ENCODE results near the gene TENM3.
"Not testable (repeated sequence)": the region's sequence is repeated elsewhere in the genome, so short reads cannot be mapped to it uniquely, and the experiment has no call there.

TENM3 gene

DNA sequence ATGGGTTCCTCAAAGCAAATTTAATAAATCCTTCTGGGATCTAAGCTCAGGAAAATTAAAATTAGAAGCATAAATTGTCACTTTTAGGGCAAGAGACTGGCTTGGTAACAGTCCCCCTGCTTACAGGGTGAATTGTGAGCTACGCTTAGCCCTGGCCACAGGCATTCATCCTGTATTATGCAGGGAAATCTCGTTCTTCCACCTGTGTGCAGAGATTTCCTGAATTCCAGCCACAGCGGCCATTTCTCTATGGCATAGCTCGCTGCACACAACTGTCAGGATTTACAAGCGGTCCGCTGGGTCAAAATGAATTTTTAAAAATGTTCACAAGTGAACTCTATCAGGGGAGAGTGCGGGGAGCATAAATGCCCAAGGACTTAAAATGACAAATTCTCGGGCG, 562.1 kb downstream of the TENM3 start:
- no peak for DNase-seq (ENCODE audit: low read depth in 2 of 2, low spot score in 1 of 2)

DNA sequence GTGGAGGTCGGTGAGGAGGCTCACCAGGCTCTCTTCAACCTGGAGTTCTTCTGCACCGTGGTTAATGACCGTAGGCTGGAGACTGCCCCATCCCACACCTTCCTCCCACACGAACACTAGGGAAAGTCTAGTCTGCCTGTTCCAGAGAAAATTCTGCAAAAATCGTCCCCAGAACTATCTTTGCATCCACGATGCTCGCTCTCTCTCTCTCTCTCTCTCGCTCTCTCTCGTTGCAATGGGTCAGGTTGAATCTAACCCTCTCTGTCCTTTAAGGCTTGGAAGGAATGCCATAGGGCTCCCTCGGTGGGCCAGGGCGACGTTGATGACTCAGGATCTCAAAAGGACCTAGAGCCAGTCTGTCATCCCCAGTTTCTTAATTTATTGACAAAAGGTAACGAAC, 562.5 kb downstream of the TENM3 start:
- no peak for DNase-seq (ENCODE audit: low read depth in 2 of 2, low spot score in 1 of 2)

DNA sequence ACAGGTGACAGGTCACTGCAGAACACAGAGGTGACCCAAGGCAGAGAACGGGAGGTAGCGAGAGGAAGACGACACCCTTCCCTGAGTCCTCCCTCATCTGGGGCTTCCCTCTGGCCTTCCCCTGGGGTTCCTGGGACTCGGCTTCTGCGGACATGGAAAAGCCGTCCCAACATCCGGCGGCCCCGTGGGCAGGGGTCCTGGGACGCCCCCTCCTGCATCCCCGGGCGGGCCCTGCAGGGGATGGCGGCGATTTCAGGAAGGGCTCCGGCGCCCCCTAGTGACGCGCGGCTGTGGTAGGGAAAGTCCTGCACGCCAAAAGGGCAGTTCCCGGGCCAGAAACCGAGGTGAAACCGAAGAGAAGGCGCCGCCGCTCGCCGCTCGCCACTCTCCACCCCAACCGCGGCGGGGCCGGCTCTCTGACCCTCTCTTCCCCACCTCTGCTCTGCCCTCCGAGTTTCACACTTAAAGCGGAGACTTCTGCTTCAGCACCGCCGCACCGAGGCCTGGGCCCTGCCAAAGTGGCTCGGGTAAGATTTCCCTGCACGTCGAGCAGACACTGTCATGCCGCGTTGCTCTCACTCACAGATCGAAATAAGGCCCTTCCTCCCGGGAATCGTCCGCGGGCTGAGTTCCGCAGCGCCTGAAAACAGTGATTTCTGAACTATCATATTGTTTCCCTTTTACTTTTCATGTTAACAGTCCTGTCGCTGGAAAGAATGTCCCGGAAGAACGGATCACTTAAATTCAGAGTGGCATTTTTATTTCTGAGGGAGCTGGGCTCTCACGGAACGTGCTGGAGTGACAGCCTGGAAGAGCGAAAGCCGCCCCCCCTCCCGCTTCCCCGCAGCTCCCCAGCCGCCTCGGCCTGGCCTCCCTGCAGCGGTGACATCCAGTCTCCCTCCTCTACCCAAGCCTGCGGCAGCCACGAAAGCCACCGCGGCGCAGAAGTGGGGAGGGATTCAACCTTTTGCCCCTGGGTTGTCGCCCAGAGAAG, 563.4 kb downstream of the TENM3 start:
- DNase-seq (ENCODE audit: low read depth in 2 of 2, low spot score in 1 of 2) = peak in 1 of 2 donors; percentile 38

DNA sequence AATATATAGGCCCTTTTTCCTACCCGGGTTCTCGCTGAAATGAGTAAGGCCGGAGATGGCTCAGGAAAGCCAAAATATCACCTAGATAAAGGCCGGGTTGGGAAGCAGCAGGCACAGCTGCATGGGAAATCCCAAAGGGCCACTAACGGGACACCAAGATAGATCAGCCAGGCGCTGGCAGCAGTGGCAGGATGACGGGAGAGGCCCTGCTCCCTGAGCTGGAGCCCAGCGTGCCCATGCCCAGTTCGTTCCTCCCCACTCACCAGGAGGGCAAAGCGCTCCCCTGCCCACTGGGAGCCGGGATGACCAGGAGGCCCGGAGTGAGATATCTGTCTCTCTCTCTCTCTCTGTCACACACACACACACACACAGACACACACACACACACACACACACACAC, 564.1 kb downstream of the TENM3 start:
- no peak for DNase-seq (ENCODE audit: low read depth in 2 of 2, low spot score in 1 of 2)

DNA sequence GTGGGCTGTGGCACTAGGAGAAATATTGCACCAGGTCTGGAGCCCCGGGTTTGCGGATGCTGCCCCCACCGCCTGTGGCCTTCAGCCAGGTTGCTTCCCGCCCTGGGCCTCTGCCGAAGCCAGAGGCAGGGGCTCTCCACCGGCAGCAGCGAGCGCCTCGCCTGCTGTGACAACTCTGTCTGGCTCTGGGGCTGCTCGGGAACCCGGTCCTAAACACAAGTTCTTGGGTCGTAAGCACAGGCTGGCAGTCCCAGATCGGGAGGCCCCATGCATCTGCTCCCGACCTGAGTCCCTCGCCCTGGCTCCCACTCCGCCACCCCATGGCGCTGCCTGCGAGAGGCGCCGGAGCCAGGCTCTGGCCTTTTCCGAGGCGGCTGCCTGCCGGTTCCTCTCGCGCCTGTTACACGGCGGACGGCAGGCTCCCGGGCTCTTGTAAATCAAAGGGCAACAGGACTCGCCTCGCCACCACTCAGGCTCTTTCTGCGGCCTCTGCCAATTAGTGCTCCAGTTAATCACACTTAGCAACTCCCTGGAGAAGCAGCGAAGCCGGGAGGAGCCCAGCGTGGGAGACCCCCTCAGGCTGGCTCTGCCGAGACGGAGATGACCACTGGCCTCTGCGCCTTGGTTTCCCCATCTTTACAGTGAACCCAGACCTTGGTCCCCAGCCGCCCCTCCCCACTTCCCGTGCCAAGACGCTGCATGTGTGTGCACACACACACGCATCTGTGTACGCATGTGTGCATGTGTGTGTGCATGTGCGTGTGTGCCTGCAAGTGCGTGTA, 564.8 kb downstream of the TENM3 start:
- DNase-seq (ENCODE audit: low read depth in 2 of 2, low spot score in 1 of 2) = no peak

DNA sequence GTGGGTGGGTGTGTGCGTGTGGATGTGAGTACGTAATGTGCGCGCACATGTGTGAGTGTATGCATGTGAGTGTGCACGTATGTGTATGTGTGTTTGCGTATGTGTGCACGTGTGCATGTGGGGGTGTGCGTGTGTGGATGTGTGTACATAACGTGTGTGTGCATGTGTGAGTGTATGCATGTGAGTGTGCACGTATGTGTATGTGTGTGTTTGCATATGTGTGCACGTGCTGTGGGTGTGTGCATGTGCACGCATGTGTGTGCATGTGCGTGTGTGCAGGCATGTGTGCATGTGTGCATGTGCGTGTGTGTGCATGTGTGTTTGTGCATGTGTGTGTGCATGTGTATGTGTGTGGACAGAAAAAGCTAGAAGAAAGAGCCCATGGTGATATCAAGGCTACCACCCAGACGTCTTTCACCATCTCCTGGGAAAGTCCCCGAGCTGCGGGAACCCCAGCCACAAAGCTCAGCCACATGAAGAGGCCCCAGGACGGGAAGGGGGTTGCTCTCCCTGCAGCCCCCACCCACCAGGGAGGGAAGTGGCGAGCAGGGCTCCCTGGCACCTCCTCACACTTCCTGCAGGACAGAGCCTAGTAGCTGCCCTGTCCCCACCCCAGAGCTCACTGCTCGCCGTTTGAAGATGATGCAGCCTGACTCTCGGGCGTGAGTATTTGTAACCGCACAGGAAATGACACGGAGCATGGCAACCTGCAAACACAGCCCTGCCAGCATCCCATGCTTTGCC, 565.6 kb downstream of the TENM3 start:
- peak in 1 of 2 donors; percentile 15 for DNase-seq (ENCODE audit: low read depth in 2 of 2, low spot score in 1 of 2)

DNA sequence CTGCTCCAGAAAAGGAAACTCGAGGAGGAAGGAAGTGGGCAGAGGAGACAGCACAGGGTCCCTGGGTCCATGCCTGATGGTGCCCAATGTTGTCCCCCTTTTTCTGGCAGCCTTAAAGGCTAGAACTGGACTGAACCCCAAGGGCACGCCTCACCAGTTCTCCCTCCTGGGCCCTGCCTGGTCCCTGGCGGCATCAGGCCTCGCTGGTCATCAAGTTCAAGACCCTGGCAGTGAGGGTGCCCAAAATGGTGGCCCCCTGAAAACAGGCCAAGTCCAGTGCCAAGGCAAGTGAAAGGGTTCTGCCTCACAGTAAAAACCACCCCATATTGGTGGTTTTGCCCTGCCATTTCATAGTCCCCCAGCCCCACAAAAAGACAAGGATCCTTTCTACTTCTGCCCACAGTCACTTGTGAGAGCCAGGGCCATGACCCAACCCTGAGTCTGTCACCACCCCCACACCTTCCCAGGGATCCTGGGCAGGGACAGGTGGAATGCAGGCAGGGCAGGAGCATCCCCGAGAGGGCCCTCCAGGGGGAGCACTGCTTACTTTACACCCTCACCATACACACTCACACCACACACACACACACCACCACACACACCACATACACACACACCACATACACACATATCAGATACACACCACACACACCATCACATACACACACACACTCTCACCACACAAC, 566.4 kb downstream of the TENM3 start:
- DNase-seq (ENCODE audit: low read depth in 2 of 2, low spot score in 1 of 2) = no peak

DNA sequence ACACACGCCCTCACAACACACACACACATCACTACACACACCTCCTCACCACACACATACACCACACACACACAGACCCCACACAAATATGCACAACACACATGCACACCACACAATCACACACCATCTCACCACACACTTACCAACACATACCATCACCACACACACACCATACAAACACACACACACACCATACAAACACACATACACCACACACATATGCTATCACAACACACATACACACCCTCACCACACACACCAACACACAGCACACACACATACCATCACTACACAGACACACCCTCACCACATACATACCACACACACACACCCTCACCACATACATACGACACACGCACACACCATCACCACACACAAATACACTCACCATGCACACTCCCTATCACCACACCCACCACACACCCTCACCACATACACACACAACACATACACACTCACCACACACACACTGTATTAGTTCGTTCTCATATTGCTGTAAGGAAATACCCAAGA, 567.0 kb downstream of the TENM3 start:
- no peak for DNase-seq (ENCODE audit: low read depth in 2 of 2, low spot score in 1 of 2)

DNA sequence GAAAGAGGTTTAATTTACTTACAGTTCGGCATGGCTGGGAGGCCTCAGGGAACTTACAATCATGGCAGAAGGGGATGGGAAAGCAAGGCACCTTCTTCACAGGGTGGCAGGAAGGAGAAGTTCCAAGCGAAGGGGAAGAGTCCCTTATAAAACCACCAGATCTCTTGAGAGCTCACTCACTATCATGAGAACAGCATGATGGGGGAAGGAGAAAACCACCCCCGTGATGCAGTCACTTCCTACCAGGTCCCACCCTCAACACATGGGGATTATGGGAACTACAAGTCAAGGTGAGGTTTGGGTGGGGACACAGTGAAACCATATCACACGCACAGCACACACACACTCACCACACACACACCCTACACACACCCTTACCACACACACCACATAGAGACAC, 569.7 kb downstream of the TENM3 start:
- no peak for DNase-seq (ENCODE audit: low read depth in 2 of 2, low spot score in 1 of 2)

GRCh38 chr4:182814065-182814464, 570.9 kb downstream of the TENM3 start:
- not testable (repeated sequence) for DNase-seq (ENCODE audit: low read depth in 2 of 2, low spot score in 1 of 2)

GRCh38 chr4:182818926-182819730, 575.9 kb downstream of the TENM3 start:
- DNase-seq (ENCODE audit: low read depth in 2 of 2, low spot score in 1 of 2) = no peak

GRCh38 chr4:182819751-182820150, 576.5 kb downstream of the TENM3 start:
- DNase-seq (ENCODE audit: low read depth in 2 of 2, low spot score in 1 of 2) = no peak

- no peak for DNase-seq (ENCODE audit: low read depth in 2 of 2, low spot score in 1 of 2)
Measured at GRCh38 chr4:182822554-182822953, 579.4 kb downstream of the TENM3 start.

GRCh38 chr4:182823576-182823975, 580.4 kb downstream of the TENM3 start:
- DNase-seq (ENCODE audit: low read depth in 2 of 2, low spot score in 1 of 2) = no peak

- DNase-seq (ENCODE audit: low read depth in 2 of 2, low spot score in 1 of 2) = no peak
Measured at GRCh38 chr4:182825003-182825402, 581.8 kb downstream of the TENM3 start.

DNA sequence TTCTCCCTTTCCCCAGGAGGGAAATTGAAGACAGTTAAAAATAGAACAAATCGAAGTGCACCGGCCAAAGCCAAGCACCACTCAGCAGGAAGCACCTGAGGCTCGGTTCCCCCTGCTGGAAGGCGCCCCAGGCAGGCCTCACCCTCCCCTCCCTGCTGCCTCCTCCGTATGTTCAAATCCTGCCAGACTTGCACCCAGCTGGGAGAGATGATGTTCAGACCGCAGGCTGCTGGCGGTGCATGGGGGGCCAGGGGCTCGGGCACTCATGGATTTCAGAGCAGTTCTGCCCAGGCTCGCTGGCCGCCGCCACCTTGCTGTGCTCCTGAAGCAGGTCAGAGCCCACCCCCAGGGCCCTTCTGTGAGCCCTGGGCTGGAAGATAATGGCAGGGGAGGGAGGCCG, 582.6 kb downstream of the TENM3 start:
- no peak for DNase-seq (ENCODE audit: low read depth in 2 of 2, low spot score in 1 of 2)

GRCh38 chr4:182826391-182826790, 583.2 kb downstream of the TENM3 start:
- DNase-seq (ENCODE audit: low read depth in 2 of 2, low spot score in 1 of 2) = no peak

DNA sequence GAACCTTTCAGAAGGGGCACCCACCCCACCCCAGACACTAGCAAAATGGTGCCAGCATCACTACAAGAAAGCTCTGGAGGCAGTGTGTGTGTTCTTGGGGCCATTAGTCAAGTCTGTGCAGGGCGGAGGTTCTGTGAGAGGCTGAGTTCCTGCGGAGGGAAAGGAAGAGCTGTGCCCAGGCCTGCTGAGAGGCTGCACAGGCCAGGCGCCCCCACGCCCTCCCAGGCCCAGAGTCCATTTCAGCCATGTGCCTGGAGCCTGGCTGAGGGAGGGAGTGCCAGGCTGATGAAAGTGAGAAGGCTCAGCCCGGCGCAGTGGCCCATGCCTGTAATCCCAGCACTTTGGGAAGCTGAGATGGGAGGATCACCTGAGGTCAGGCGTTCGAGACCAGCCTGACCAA, 584.0 kb downstream of the TENM3 start:
- no peak for DNase-seq (ENCODE audit: low read depth in 2 of 2, low spot score in 1 of 2)

GRCh38 chr4:182827954-182828353, 584.8 kb downstream of the TENM3 start:
- DNase-seq (ENCODE audit: low read depth in 2 of 2, low spot score in 1 of 2) = no peak
